NCI-H187 treated with DMSO at 0.1 percent for 48 hours (cell line): Measurements from ENCODE around the gene NOP14.
"Not testable (repeated sequence)": the region's sequence is repeated elsewhere in the genome, so short reads cannot be mapped to it uniquely, and the experiment has no call there.

Source experiments
- DNase-seq: peaks from one replicate; lab custom pipeline; 2025; lab: John Stamatoyannopoulos, UW

NOP14 gene

DNA sequence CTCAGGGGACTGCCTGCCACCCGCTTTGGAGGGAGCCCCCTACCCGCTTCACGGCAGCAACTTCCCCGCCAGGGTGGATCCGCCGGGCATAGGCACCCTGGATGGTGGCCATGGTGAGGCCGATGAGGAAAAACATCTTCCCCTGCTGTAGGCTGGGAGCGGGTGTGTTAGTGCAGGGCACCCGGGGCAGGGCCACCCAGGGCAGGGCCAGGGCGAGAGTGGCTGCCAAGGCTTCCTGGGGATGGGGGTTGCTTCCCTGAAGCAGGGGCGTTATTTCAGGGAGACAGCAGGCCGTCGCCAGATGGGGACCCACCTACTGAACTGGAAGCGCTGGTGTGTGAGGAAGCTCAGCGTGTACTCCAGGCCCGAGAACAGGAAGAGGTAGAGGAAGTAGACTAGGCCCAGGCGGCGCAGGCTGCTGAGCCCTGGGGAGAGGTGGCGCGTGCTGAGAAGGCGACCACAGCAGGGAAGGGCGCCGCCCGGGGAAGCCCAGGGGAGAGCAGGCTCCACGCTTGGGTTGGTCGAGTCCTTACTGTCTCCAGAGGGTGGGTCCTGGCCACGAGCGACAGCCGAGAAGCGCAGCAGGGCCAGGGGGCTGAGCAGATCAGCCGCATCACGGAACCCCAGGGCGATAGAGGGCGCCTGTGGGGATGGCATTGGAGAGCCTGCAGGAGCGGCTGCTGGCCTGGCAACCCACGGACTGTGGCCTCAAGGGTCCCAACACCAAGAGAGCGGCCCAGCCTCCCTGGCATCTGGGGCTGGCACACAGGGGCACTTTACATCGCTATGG, 31.5 kb downstream of the NOP14 start:
- DNase-seq: no peak

- no peak for DNase-seq
These were observed 32.3 kb downstream of the NOP14 start for GRCh38 chr4:2930758-2931511.

DNA sequence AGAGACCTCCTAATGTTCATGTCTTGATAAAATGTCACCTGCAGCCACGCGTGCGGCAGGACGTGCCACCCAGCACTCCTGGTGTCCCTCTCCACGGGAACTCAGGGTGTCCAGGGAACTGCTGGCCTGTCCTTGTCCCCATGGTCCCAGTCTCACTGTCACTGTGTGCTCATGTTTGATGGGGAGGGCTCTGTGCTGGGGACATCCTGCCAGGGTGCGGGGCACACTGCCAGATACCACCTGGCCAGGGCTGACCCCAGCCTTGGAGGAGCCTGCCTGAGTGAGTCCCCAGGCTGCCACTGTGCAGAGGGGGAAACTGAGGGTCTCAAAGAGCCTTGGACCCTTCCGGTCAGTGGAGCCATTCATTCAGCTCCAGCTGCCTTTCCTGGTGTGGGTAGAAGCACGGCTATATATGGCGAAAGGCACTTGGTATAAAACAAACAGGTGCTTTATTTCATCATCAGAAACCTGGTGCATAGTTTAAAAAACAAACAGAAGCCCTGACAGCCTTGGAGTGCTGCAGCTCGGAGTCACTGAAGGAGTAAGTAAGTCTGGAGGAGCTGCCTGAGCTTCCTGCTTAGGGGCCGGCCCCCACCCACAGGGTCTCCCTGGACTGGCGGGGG, 33.0 kb downstream of the NOP14 start:
- no peak for DNase-seq

GRCh38 chr4:2929469-2929868, 33.7 kb downstream of the NOP14 start:
- no peak for DNase-seq

GRCh38 chr4:2928242-2929176, 34.7 kb downstream of the NOP14 start:
- no peak for DNase-seq

DNA sequence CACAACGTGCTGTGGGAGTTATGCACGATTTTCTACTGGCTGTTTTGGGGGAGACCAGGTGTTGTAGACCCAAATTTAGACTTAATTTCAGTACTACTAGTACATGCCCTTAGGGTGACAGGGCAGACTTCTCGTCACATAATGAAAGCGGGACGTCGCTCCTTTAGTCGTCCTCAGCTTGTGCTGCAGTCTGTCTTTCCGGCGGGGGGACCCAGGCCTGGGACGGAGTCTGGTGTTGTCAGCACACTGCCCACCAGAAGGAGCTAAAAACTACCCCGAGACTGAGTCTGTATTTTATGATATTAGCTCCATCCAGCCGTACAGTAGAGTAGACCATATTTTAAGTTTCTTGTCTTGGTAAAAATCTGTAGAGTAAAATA, 35.5 kb downstream of the NOP14 start:
- no peak for DNase-seq

DNA sequence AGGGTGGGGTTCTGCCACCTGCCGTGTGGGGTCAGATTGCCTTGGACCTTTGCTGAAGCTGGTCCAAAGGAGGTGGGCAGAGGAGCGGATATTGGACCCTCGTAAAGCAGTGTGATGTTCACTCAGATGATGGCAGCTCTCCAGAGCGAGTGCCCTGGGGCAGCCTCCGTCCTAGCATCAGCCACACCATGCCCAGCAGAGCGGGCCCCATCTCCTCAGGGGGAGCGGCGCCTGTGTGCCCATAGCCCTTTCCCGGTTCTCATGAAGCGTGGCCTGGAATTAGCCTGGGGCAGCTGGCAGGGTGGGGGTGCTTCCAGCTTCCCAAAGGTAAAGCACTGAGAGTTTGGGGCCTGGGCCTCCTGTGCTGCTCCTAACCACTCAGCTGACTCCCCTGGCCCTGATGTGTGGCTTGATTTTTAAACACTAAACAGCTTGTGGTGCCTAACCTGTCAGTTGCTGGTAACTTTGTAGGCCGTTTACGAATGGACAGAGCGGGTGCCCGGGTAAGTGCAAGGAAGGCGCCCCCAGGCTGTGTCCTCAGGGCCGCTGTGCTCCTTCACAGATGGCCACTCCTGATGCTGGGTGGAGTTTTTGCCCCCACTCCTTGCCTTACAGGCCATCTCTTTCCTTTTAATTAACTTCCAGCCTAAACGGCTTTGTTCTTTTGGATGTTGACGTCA, 36.0 kb downstream of the NOP14 start:
- no peak for DNase-seq

GRCh38 chr4:2925931-2926860, 37.0 kb downstream of the NOP14 start:
- no peak for DNase-seq

- DNase-seq: no peak
These were observed 37.7 kb downstream of the NOP14 start for GRCh38 chr4:2925496-2925895.

DNA sequence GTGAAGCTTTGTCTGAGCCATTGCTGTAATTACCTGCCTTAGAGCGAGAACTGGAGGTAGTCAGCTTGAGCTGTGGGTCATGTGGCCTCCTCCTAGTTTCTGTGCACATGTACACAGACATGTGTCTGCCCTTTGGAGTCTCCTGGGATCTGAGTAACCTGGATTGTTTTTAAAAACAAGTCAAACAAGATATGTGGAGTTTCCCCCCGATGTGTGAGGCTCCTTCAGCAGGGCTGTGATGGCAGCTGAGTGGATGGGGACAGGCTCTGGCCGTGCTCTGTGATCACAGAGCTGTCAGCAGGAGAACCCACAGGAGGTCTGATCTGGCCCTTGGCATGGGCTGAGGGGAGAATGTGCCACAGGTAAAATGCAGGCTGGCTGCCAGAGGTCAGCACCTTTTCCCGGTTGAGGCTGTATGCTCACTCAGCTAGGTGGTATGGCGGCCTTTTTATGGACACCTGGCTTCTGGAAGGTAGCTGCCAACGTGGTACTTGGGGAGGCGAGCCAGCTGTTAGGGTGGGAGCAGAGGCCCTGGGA, 38.4 kb downstream of the NOP14 start:
- DNase-seq: no peak

DNA sequence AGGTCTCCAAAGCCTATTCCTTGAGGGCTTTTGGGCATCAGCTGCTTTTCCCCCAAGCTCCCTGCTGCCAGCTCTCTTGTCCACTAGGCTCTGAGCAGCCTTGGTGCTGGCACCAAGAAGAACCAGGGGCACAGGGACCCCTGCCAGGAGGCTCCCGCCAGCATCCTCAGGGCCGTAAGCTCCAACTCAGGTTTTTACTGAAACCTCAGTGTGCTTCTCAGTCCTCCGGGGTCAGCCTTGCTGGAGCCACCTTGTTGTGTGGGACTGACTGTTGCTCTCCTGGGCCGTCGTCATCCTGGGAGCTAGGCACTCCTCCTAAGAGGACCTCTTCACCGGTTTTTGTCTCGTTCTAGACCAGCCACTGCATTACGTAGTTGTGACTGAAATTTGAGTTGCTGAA, 38.9 kb downstream of the NOP14 start:
- no peak for DNase-seq

- no peak for DNase-seq
These were observed 39.5 kb downstream of the NOP14 start for GRCh38 chr4:2923668-2924173.

DNA sequence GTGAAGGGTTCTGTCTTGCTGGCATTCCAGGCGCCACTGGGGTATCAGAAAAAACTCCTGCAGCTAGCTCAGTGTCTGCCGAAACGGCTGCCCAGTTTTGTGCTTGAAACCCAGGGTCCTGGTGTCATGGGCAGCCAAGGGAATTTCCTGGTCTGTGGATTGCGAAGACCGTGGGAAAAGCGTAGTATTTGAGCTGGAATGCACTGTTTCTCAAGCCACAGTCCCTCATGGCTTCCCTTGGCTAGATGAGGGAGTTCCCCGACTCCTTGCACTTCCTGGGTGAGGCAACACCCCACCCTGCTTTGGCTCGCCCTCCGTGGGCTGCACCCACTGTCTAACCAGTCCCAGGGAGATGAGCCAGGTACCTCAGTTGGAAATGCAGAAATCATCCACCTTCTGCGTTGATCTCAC, 40.1 kb downstream of the NOP14 start:
- no peak for DNase-seq

- DNase-seq: not testable (repeated sequence)
These were observed 40.6 kb downstream of the NOP14 start for GRCh38 chr4:2922453-2923101.

- DNase-seq: not testable (repeated sequence)
These were observed 44.5 kb downstream of the NOP14 start for GRCh38 chr4:2918714-2919113.

- not testable (repeated sequence) for DNase-seq
These were observed 44.9 kb downstream of the NOP14 start for GRCh38 chr4:2918300-2918699.

- not testable (repeated sequence) for DNase-seq
These were observed 46.5 kb downstream of the NOP14 start for GRCh38 chr4:2916696-2917095.

- no peak for DNase-seq
These were observed 47.4 kb downstream of the NOP14 start for GRCh38 chr4:2915789-2916188.
